HG02938 (cell line): ENCODE measurements around the gene MICAL3.
"Not testable (repeated sequence)": the region's sequence is repeated elsewhere in the genome, so short reads cannot be mapped to it uniquely, and the experiment has no call there.

Experiments used
- ATAC-seq: cut with Tn5 transposase; IDR thresholded peaks from one replicate; pipeline ENCODE4 v1.9.1; 2021; ENCODE audit warnings: mild to moderate bottlenecking, moderate library complexity; ENCODE audit not compliant: unreplicated experiment

The MICAL3 gene

GRCh38 chr22:18032455-18033101 lies 8.2 kb upstream of the MICAL3 start:
- no peak for ATAC-seq

GRCh38 chr22:18031695-18032454 lies 7.5 kb upstream of the MICAL3 start:
- no peak for ATAC-seq

- no peak for ATAC-seq
Observed at GRCh38 chr22:18029686-18030267, 5.4 kb upstream of the MICAL3 start.

- no peak for ATAC-seq
Observed at GRCh38 chr22:18028817-18029527, 4.6 kb upstream of the MICAL3 start.

- ATAC-seq, result not testable (repeated sequence)
Observed at GRCh38 chr22:18025898-18026297, 1.5 kb upstream of the MICAL3 start.

GRCh38 chr22:18024956-18025720 lies 777 bp upstream of the MICAL3 start:
- ATAC-seq, result no peak

GRCh38 chr22:18023509-18024275 lies 669 bp downstream of the MICAL3 start:
- ATAC-seq, result no peak

- ATAC-seq, result no peak
Observed at GRCh38 chr22:18022876-18023275, 1.5 kb downstream of the MICAL3 start.

- no peak for ATAC-seq
Observed at GRCh38 chr22:18021431-18021830, 2.9 kb downstream of the MICAL3 start.

- ATAC-seq, result not testable (repeated sequence)
Observed at GRCh38 chr22:18020743-18021142, 3.6 kb downstream of the MICAL3 start.

- no peak for ATAC-seq
Observed at GRCh38 chr22:18013947-18014346, 10.4 kb downstream of the MICAL3 start.

- no peak for ATAC-seq
Observed at GRCh38 chr22:18013436-18013835, 10.9 kb downstream of the MICAL3 start.

- no peak for ATAC-seq
Observed at GRCh38 chr22:18012531-18012930, 11.8 kb downstream of the MICAL3 start.

- no peak for ATAC-seq
Observed at GRCh38 chr22:18010266-18010665, 14.1 kb downstream of the MICAL3 start.

GRCh38 chr22:18008136-18008535 lies 16.2 kb downstream of the MICAL3 start:
- no peak for ATAC-seq

- ATAC-seq, result no peak
Observed at GRCh38 chr22:18005201-18005926, 19.0 kb downstream of the MICAL3 start.

- not testable (repeated sequence) for ATAC-seq
Observed at GRCh38 chr22:18001894-18002315, 22.5 kb downstream of the MICAL3 start.

- no peak for ATAC-seq
Observed at GRCh38 chr22:18001040-18001893, 23.1 kb downstream of the MICAL3 start.
